Neural crest cell (in vitro differentiated cells): ENCODE measurements around the gene ANKRD53. TPM values are rescaled to one million over a fixed set of nuclear protein-coding genes. Genes with fewer than 3 reads are reported as not detected.

ENCODE experiments used
- DNase-seq: peaks from one replicate; pipeline ENCODE4 v3.0.0; 2021; ENCODE audit warnings: low read depth, mixed read lengths, low spot score
- H3K27ac Mint-ChIP-seq: one replicate; pipeline ENCODE4 v1.8.0; 2021; ENCODE audit warnings: mild to moderate bottlenecking, mixed read lengths; ENCODE audit not compliant: unreplicated experiment
- H3K27me3 Mint-ChIP-seq: 2 replicates; pipeline ENCODE4 v1.8.0; 2021; ENCODE audit warnings: low read depth, mild to moderate bottlenecking, mixed read lengths
- H3K36me3 Mint-ChIP-seq: 2 replicates; pipeline ENCODE4 v1.8.0; 2021; ENCODE audit warnings: low read depth, mild to moderate bottlenecking, mixed read lengths
- H3K4me1 Mint-ChIP-seq: 2 replicates; pipeline ENCODE4 v1.8.0; 2021; ENCODE audit warnings: mixed read lengths
- H3K4me3 Mint-ChIP-seq: one replicate; pipeline ENCODE4 v1.8.0; 2021; ENCODE audit warnings: mild to moderate bottlenecking, mixed read lengths
- H3K9me3 Mint-ChIP-seq: 2 replicates; pipeline ENCODE4 v1.8.0; 2021; ENCODE audit warnings: mixed read lengths
- CTCF ChIP-seq: fragments of 200-600 bp; sonication (generic); conservative IDR thresholded peaks from 2 replicates; pipeline ENCODE4 v1.5.0; 2021; ENCODE audit warnings: antibody characterized with exemption, mild to moderate bottlenecking
- long read RNA-seq: library from polyadenylated mRNA; unstranded; transcript quantifications from one replicate; pipeline ENCODE4 v2.0.0, GENCODE V29; 2020
- total RNA-seq: library from RNA; stranded (reverse); gene quantifications from 2 replicates; pipeline ENCODE4 v1.2.1, GENCODE V29; 2021

Gene ANKRD53, protein sequence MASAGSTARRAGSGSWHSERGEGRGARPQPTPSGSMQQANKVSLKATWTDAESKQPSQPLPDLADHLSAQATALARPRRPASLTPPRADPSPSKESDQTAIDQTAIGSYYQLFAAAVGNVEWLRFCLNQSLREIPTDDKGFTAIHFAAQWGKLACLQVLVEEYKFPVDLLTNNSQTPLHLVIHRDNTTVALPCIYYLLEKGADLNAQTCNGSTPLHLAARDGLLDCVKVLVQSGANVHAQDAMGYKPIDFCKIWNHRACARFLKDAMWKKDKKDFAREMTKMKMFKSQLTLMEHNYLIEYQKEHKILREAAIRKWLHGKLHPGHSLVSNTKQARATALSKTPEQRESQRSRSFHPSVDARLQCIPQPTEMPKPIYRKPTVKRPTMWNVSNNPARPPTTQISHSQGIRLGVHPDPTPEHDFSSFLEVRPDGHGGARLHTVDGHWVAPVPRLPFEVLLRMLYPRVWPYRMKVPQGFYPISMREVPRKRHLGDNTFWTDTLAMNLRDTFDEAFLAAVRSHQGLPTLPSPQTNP
- 1.2 and 1.7 TPM in 2 replicates for total RNA-seq
- long read RNA-seq, result 0 reads

DNA sequence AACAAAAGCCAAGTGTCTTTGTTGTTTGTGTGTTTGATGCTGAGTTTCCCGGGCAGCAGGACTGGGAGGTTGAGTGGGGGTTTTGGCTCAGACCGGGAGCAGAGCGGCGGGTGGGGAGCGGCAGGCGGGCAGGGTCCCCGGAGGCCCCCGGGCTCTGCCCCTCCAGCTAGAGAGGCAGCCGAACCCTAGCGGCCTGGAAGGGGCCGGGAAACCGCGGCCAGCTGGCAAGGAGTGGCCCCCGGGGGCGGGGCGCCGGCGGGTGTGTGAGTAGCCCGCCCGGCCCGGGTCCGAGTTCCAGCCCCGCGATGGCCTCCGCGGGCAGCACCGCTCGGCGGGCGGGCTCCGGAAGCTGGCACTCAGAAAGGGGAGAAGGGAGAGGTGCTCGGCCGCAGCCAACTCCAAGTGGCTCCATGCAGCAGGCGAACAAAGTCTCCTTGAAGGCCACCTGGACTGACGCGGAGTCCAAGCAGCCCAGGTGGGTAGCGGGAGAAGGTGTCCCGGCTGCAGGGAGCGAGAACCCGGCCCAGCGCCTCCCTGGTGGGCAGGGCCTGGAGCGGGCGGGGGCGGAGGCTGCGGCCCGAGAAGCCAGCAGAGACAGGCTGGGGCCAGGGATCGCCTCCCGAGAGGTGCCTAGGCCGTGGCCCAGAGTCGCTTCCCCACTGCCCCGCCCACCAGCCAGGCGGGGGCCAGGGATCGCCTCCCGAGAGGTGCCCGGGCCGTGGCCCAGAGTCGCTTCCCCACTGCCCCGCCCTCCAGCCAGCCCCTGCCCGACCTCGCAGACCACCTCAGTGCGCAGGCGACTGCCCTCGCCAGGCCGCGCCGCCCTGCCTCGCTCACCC is at the start of gene ANKRD53:
TSS of gene ANKRD53 (plus strand) at position 290 of the 839 bp plus-strand sequence. CDS start at position 306, 16 bp downstream.
- peak within 1 kb of the TSS; percentile 94 for H3K27ac Mint-ChIP-seq
- peaks cover 3% of the 10 kb centered on the region for H3K27me3 Mint-ChIP-seq
- H3K4me3 Mint-ChIP-seq, result peak within 1 kb of the TSS; percentile 83
- H3K36me3 Mint-ChIP-seq, result no peaks in the 10 kb centered on the region
- TF ChIP-seq CTCF, result no peak
- no peaks in the 10 kb centered on the region for H3K9me3 Mint-ChIP-seq
- peaks cover 19% of the 10 kb centered on the region for H3K4me1 Mint-ChIP-seq
- peak; percentile 67 for DNase-seq

DNA sequence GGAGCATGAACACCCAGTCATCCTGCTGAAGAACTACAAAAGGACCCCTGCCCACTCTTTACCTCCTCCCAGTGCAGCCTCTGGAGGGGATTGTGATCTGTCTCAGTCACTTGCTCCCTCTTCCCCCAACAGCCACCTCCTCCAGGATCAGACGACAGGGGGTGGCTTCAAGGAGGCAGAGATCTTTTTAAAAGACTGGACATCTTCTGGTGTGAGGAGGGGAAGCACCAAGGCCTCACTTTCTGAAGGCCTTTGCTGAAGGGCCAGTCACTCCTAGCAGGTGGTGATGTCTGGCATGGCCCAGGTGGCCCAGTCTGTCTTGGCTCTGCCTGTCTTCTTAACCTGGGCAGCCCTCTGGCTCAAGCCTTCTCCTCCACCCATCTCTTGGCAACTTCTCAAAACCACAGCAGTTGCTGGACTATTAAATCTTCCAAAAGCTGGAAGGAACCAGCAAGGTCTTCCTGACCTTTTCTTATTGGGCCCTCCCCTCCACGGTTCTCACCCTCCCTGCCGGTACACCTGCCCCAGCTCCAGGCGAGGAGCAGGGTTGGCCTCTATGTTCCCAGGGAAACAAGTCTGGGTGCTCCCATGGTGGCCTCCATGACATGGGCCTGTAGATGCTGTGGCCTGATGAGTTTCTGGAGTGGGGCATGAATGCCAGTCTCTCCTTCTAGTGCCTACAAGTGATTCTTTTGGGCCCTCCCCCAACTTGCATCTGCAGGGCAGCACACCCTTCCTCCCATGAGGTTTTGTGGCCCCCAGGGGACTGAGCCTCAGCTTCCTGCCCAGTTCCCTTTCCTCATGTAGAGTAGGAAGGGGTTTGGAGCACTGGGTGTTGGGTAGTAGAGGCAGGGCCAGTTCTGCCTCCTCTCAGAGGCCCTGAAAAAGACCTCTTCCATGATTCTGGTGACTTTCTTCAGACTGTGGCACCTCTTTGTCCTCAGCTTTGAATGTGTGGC is 47.8 kb upstream of the ANKRD53 start:
- no peak overlapping the region for H3K27ac Mint-ChIP-seq
- no peak for DNase-seq
- H3K4me1 Mint-ChIP-seq, result peaks cover 5% of the 10 kb centered on the region
- no peak overlapping the region for H3K4me3 Mint-ChIP-seq
- TF ChIP-seq CTCF, result no peak
- no peaks in the 10 kb centered on the region for H3K27me3 Mint-ChIP-seq
- H3K9me3 Mint-ChIP-seq, result no peaks in the 10 kb centered on the region
- no peaks in the 10 kb centered on the region for H3K36me3 Mint-ChIP-seq

GRCh38 chr2:70931376-70932000 is 46.9 kb upstream of the ANKRD53 start:
- no peak overlapping the region for H3K27ac Mint-ChIP-seq
- H3K4me1 Mint-ChIP-seq, result peaks cover 8% of the 10 kb centered on the region
- no peak for DNase-seq
- H3K27me3 Mint-ChIP-seq, result no peaks in the 10 kb centered on the region
- H3K9me3 Mint-ChIP-seq, result no peaks in the 10 kb centered on the region
- H3K36me3 Mint-ChIP-seq, result no peaks in the 10 kb centered on the region
- no peak overlapping the region for H3K4me3 Mint-ChIP-seq
- TF ChIP-seq CTCF, result no peak

- Mint-ChIP-seq H3K4me3 (no peak overlapping the region), H3K36me3 (no peaks in the 10 kb centered on the region), H3K4me1 (peaks cover 12% of the 10 kb centered on the region), H3K9me3 (no peaks in the 10 kb centered on the region), H3K27me3 (no peaks in the 10 kb centered on the region), H3K27ac (peak overlapping the region; percentile 19)
- no peak for TF ChIP-seq CTCF
- DNase-seq, result no peak
Measured at GRCh38 chr2:70932631-70933230, 45.7 kb upstream of the ANKRD53 start.
